Large intestine (tissue), 3 donors: ENCODE data around the gene PLCB1. TPM values are rescaled to one million over a fixed set of nuclear protein-coding genes. Genes with fewer than 3 reads are reported as not detected.

ENCODE experiments used
- DNase-seq, 2 donors: peaks; one replicate each; pipeline versions ENCODE4 v3.0.0 to v3.0.0-alpha.2; 2013
- H3K27ac ChIP-seq: one replicate; pipeline ENCODE4 v1.5.1; 2013; ENCODE audit warnings: low read length
- H3K27me3 ChIP-seq: 2 replicates; pipeline ENCODE4 v1.6.1; 2013; ENCODE audit warnings: low read length; ENCODE audit not compliant: control insufficient read depth, insufficient read depth
- H3K36me3 ChIP-seq: 2 replicates; pipeline ENCODE4 v1.6.1; 2013; ENCODE audit warnings: low read length; ENCODE audit not compliant: control insufficient read depth, insufficient read depth
- H3K4me1 ChIP-seq: one replicate; pipeline ENCODE4 v1.6.1; 2013; ENCODE audit warnings: low read length; ENCODE audit not compliant: control insufficient read depth, insufficient read depth
- H3K4me3 ChIP-seq: one replicate; pipeline ENCODE4 v1.5.1; 2013; ENCODE audit warnings: low read length
- H3K9me3 ChIP-seq: one replicate; pipeline ENCODE4 v1.6.1; 2013; ENCODE audit warnings: mild to moderate bottlenecking, low read depth, low read length, moderate library complexity; ENCODE audit not compliant: control insufficient read depth
- WGBS: methylation state at CpG from one replicate; pipeline ENCODE4 v1.1.5; 2013; ENCODE audit warnings: low lambda C conversion rate; ENCODE audit not compliant: insufficient coverage; 5-methylcytosine and 5-hydroxymethylcytosine counted together
- polyA plus RNA-seq: library from polyadenylated mRNA; unstranded; fragments of 120-200 nt; gene quantifications from one replicate; pipeline ENCODE4 v1.2.1, GENCODE V29; 2013

PLCB1 gene
- polyA plus RNA-seq, 1 donor = 7.4 TPM

- Histone ChIP-seq H3K36me3 (no peaks in the 10 kb centered on the region), H3K4me1 (no peaks in the 10 kb centered on the region), H3K4me3 (no peak overlapping the region), H3K27ac (no peak overlapping the region), H3K9me3 (no peaks in the 10 kb centered on the region), H3K27me3 (no peaks in the 10 kb centered on the region)
- WGBS = 100% methylated on average over 1 of the region's 3 CpGs
- no peak for DNase-seq
Measured at GRCh38 chr20:8490076-8490830, 358.2 kb downstream of the PLCB1 start.

GRCh38 chr20:8492173-8492572, 360.1 kb downstream of the PLCB1 start:
- no peaks in the 10 kb centered on the region for H3K4me1 ChIP-seq
- H3K36me3 ChIP-seq = no peaks in the 10 kb centered on the region
- no peak for DNase-seq
- no peaks in the 10 kb centered on the region for H3K27me3 ChIP-seq
- no peak overlapping the region for H3K4me3 ChIP-seq
- no peak overlapping the region for H3K27ac ChIP-seq
- no peaks in the 10 kb centered on the region for H3K9me3 ChIP-seq

GRCh38 chr20:8498571-8498970, 366.5 kb downstream of the PLCB1 start:
- DNase-seq = no peak
- Histone ChIP-seq H3K27ac (no peak overlapping the region), H3K9me3 (no peaks in the 10 kb centered on the region), H3K27me3 (no peaks in the 10 kb centered on the region), H3K4me1 (no peaks in the 10 kb centered on the region), H3K36me3 (no peaks in the 10 kb centered on the region), H3K4me3 (no peak overlapping the region)
- no CpG with 5 or more reads among the region's 8 CpGs for WGBS

GRCh38 chr20:8504030-8504429, 372.0 kb downstream of the PLCB1 start:
- no peak overlapping the region for H3K27ac ChIP-seq

GRCh38 chr20:8505476-8506200, 373.6 kb downstream of the PLCB1 start:
- Histone ChIP-seq H3K27me3 (no peaks in the 10 kb centered on the region), H3K27ac (no peak overlapping the region), H3K9me3 (no peaks in the 10 kb centered on the region), H3K4me1 (no peaks in the 10 kb centered on the region), H3K36me3 (no peaks in the 10 kb centered on the region), H3K4me3 (no peak overlapping the region)
- no peak for DNase-seq
- WGBS = 83% methylated on average over 1 of the region's 4 CpGs

More at GRCh38 chr20:8504030-8504429, 372.0 kb downstream of the PLCB1 start:
- Histone ChIP-seq H3K27me3 (no peaks in the 10 kb centered on the region), H3K4me3 (no peak overlapping the region), H3K4me1 (no peaks in the 10 kb centered on the region), H3K36me3 (no peaks in the 10 kb centered on the region), H3K9me3 (no peaks in the 10 kb centered on the region)
- WGBS = 88% methylated on average over 1 of the region's 5 CpGs
- DNase-seq = no peak

- no peaks in the 10 kb centered on the region for H3K36me3 ChIP-seq
- H3K4me3 ChIP-seq = no peak overlapping the region
- no peaks in the 10 kb centered on the region for H3K27me3 ChIP-seq
- DNase-seq = no peak
- WGBS = no CpG with 5 or more reads among the region's 3 CpGs
- no peaks in the 10 kb centered on the region for H3K4me1 ChIP-seq
- no peaks in the 10 kb centered on the region for H3K9me3 ChIP-seq
- H3K27ac ChIP-seq = no peak overlapping the region
Measured at GRCh38 chr20:8507231-8507630, 375.2 kb downstream of the PLCB1 start.

GRCh38 chr20:8509809-8510208, 377.7 kb downstream of the PLCB1 start:
- no peak overlapping the region for H3K4me3 ChIP-seq
- H3K27me3 ChIP-seq = no peaks in the 10 kb centered on the region
- no peaks in the 10 kb centered on the region for H3K4me1 ChIP-seq
- no peaks in the 10 kb centered on the region for H3K9me3 ChIP-seq
- no peak overlapping the region for H3K27ac ChIP-seq
- no peak for DNase-seq
- no CpG with 5 or more reads among the region's 1 CpG for WGBS
- no peaks in the 10 kb centered on the region for H3K36me3 ChIP-seq

- H3K36me3 ChIP-seq = no peaks in the 10 kb centered on the region
- no peak overlapping the region for H3K4me3 ChIP-seq
- no peaks in the 10 kb centered on the region for H3K27me3 ChIP-seq
- H3K4me1 ChIP-seq = no peaks in the 10 kb centered on the region
- no peaks in the 10 kb centered on the region for H3K9me3 ChIP-seq
- DNase-seq = no peak
- H3K27ac ChIP-seq = no peak overlapping the region
Measured at GRCh38 chr20:8510808-8511207, 378.7 kb downstream of the PLCB1 start.

- H3K4me1 ChIP-seq = no peaks in the 10 kb centered on the region
- H3K4me3 ChIP-seq = no peak overlapping the region
- no peaks in the 10 kb centered on the region for H3K27me3 ChIP-seq
- no peak for DNase-seq
- H3K27ac ChIP-seq = no peak overlapping the region
- no peaks in the 10 kb centered on the region for H3K9me3 ChIP-seq
- H3K36me3 ChIP-seq = no peaks in the 10 kb centered on the region
- WGBS = 83% methylated on average over 4 of the region's 5 CpGs
Measured at GRCh38 chr20:8512003-8512402, 379.9 kb downstream of the PLCB1 start.

- H3K4me1 ChIP-seq = no peaks in the 10 kb centered on the region
- no peak for DNase-seq
- WGBS = no CpG with 5 or more reads among the region's 4 CpGs
Measured at GRCh38 chr20:8515810-8516435, 383.9 kb downstream of the PLCB1 start.

More at GRCh38 chr20:8515810-8516435, 383.9 kb downstream of the PLCB1 start:
- Histone ChIP-seq H3K36me3 (no peaks in the 10 kb centered on the region), H3K27ac (no peak overlapping the region), H3K4me3 (no peak overlapping the region), H3K27me3 (no peaks in the 10 kb centered on the region), H3K9me3 (no peaks in the 10 kb centered on the region)
